Measurements from ENCODE around the gene BLM. TPM values are rescaled to one million over a fixed set of nuclear protein-coding genes. Genes with fewer than 3 reads are reported as not detected.
"Not testable (repeated sequence)": the region's sequence is repeated elsewhere in the genome, so short reads cannot be mapped to it uniquely, and the experiment has no call there.

The BLM gene
- total and polyA plus RNA-seq, 10 of the 15 experiments (the other 5 are each of a cell fraction or from before 2014, with no cell fraction given), result 23.0 to 68.4 (median 43.9) TPM

DNA sequence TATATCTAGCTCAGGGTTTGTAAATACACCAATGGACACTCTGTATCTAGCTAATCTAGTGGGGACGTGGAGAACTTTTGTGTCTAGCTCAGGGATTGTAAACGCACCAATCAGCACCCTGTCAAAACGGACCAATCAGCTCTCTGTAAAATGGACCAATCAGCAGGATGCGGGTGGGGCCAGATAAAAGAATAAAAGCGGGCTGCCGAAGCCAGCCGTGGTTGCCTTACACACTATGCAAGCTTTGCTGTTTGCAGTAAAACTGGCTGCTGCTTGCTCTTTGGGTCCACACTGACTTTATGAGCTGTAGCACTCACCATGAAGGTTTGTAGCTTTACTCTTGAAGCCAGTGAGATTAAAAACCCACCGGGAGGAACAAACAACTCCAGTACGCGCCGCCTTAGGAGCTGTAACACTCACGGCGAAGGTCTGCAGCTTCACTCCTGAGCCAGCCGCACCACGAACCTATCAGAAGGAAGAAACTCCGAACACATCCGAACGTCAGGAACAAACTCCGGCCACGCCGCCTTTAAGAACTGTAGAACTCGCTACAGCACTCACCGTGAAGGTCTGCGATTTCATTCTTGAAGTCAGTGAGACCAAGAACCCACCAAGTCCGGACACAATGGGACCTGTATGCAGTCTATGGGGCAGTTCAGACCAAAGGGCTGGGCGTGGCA lies 109.2 kb downstream of the BLM start:
- intact Hi-C loops (cut with micrococcal nuclease; ENCODE audit: unreplicated experiment); H2AFZ ChIP-seq (ENCODE audit: control insufficient read depth, low read depth, low read length); H3K4me1 ChIP-seq (ENCODE audit: control insufficient read depth, insufficient read depth, low read length); FAIRE-seq; DNase-seq (ENCODE audit: low read depth, low spot score); H3K4me3 ChIP-seq; ATAC-seq; H3K36me3 ChIP-seq (ENCODE audit: control insufficient read depth in 2 of 2, insufficient read depth in 2 of 2, low read length in 1 of 2); H3K9ac ChIP-seq (ENCODE audit: control insufficient read depth, insufficient read depth, low read length); H3K27ac ChIP-seq (ENCODE audit: control insufficient read depth, insufficient read depth); H3K9me3 ChIP-seq (replicated peaks; ENCODE audit: control insufficient read depth, insufficient read depth, low read length); BruUV-seq (replicated peaks); H3K4me2 ChIP-seq (ENCODE audit: control insufficient read depth, insufficient read depth); in situ Hi-C loops (cut with MboI); H3K27me3 ChIP-seq (replicated peaks in 1 of 2; ENCODE audit: control insufficient read depth in 2 of 2, insufficient read depth in 2 of 2, low read length in 1 of 2); H3K79me2 ChIP-seq (ENCODE audit: control insufficient read depth, insufficient read depth, low read length); H4K20me1 ChIP-seq (ENCODE audit: control insufficient read depth, insufficient read depth): not testable (repeated sequence)
- CTCF ChIA-PET, result interaction anchor here (0.7 to 2.6 kb wide), 5 partner anchors 13 to 178 kb away, joined by 3 to 10 read pairs (median 4); partner anchors contain the start of gene UNC45A
- peak; percentile 38; the same call in 1 of the 2 replicates for TF ChIP-seq NFYB (IDR thresholded peaks at IDR 0.05; ENCODE audit: insufficient read depth, low read depth, low read length)
- 88% methylated on average over 26 of the region's 26 CpGs for WGBS (ENCODE audit: insufficient coverage, insufficient replicate concordance, low lambda C conversion rate, missing lambda C conversion rate)
- POLR2A ChIA-PET, result interaction anchor here (0.8 to 1.0 kb wide), 3 partner anchors 13 to 295 kb away, joined by 3 read pairs; no protein-coding TSS in a partner anchor
- SMC1A ChIA-PET (ENCODE audit: uncharacterized antibody, unreplicated experiment), result interaction anchor here (0.9 to 1.1 kb wide), 3 partner anchors 12 to 25 kb away, joined by 3 read pairs; no protein-coding TSS in a partner anchor
- RAD21 ChIA-PET (ENCODE audit: unreplicated experiment), result interaction anchor here (2.0 to 2.5 kb wide), 2 partner anchors 12 to 60 kb away, joined by 6 to 12 read pairs; no protein-coding TSS in a partner anchor

DNA sequence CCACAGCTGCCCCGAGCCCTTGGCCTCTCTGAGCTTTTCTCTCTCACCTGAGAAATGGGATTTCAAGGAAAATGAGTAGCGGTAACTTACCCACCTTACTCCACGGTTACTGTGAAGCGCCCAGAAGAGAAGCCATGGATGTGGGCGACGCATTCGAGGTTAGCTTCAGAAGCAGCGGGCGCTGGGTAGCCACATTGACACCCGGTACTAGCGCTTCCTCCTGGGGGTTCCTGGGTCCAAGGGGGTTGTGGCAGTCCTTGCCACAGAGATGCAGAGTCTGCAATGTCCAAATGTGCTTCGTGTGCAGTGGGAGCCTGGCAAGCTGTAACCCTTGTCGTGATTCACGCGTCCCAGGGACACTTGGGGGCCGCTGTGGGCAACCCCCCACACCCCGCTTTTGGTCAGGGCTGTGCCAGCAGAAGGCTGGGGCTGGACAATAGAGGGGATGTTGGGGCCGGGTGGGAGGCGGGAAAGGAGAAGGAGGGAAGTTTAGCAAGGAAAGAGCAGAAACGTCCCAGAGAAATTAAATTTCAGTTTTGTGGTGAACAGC lies 109.8 kb downstream of the BLM start:
- ATAC-seq, result no peak

More for the DNA sequence above, 109.8 kb downstream of the BLM start:
- no peak overlapping the region for H2AFZ ChIP-seq (ENCODE audit: control insufficient read depth, low read depth, low read length)
- no peak overlapping the region for H3K4me2 ChIP-seq (ENCODE audit: control insufficient read depth, insufficient read depth)
- BruUV-seq (replicated peaks), result no TSS peak
- H3K27ac ChIP-seq (ENCODE audit: control insufficient read depth, insufficient read depth), result no peak overlapping the region
- no peak overlapping the region for H3K9ac ChIP-seq (ENCODE audit: control insufficient read depth, insufficient read depth, low read length)
- no peaks in the 10 kb centered on the region for H4K20me1 ChIP-seq (ENCODE audit: control insufficient read depth, insufficient read depth)
- CTCF ChIA-PET, result interaction anchor here (0.7 to 2.6 kb wide), 4 partner anchors 59 to 179 kb away, joined by 3 to 10 read pairs (median 4); partner anchors contain the start of gene UNC45A
- H3K4me3 ChIP-seq, result no peak overlapping the region
- 93% methylated on average over 16 of the region's 20 CpGs for WGBS (ENCODE audit: insufficient coverage, insufficient replicate concordance, low lambda C conversion rate, missing lambda C conversion rate)
- H3K4me1 ChIP-seq (ENCODE audit: control insufficient read depth, insufficient read depth, low read length), result peaks cover 9% of the 10 kb centered on the region
- RAD21 ChIA-PET (ENCODE audit: unreplicated experiment), result interaction anchor here (1.0 to 2.5 kb wide), 4 partner anchors 9 to 59 kb away, joined by 3 to 12 read pairs (median 5); no protein-coding TSS in a partner anchor
- DNase-seq (ENCODE audit: low read depth, low spot score) (no peak), FAIRE-seq (no peak)
- no peak for TF ChIP-seq SKIL (IDR thresholded peaks at IDR 0.05; ENCODE audit: low read depth, poor library complexity, severe bottlenecking)
- TF ChIP-seq EGR1 (IDR thresholded peaks at IDR 0.05; ENCODE audit: borderline replicate concordance in 1 of 2, low read depth in 2 of 2, low read length in 2 of 2), result no peak
- no peak for TF ChIP-seq SMAD5 (IDR thresholded peaks at IDR 0.05; ENCODE audit: low read depth)
- TF ChIP-seq BRCA1 (IDR thresholded peaks at IDR 0.05; ENCODE audit: low read depth, low read length), result no peak
- TF ChIP-seq NFXL1 (IDR thresholded peaks at IDR 0.05; ENCODE audit: borderline replicate concordance), result no peak
- no peak for TF ChIP-seq EED (IDR thresholded peaks at IDR 0.05; ENCODE audit: low read depth)
- TF ChIP-seq HDGF (IDR thresholded peaks at IDR 0.05), result no peak
- no peaks in the 10 kb centered on the region for H3K36me3 ChIP-seq (ENCODE audit: control insufficient read depth in 2 of 2, insufficient read depth in 2 of 2, low read length in 1 of 2)
- POLR2A ChIA-PET, result interaction anchor here (0.6 to 1.0 kb wide), 2 partner anchors 13 to 39 kb away, joined by 3 to 4 read pairs; no protein-coding TSS in a partner anchor
- in situ Hi-C loops (cut with MboI) (no loop called here), intact Hi-C loops (cut with micrococcal nuclease; ENCODE audit: unreplicated experiment) (no loop called here)
- SMC1A ChIA-PET (ENCODE audit: uncharacterized antibody, unreplicated experiment), result interaction anchor here (0.9 to 1.5 kb wide), 3 partner anchors 11 to 109 kb away, joined by 3 to 4 read pairs (median 3); no protein-coding TSS in a partner anchor
- H3K9me3 ChIP-seq (replicated peaks; ENCODE audit: control insufficient read depth, insufficient read depth, low read length), result no peaks in the 10 kb centered on the region; the same call in 2 of the 3 replicates
- no peaks in the 10 kb centered on the region for H3K27me3 ChIP-seq (replicated peaks in 1 of 2; ENCODE audit: control insufficient read depth in 2 of 2, insufficient read depth in 2 of 2, low read length in 1 of 2)
- no peaks in the 10 kb centered on the region for H3K79me2 ChIP-seq (ENCODE audit: control insufficient read depth, insufficient read depth, low read length)

Measured in GM12878 (cell line).